HCT116 (cell line): Measurements from ENCODE around the gene UBE2F. TPM values are rescaled to one million over a fixed set of nuclear protein-coding genes. Genes with fewer than 3 reads are reported as not detected.

Experiments used
- ATAC-seq: fragments of 200-7000 bp; cut with Tn5 transposase; 2 replicates; pipeline ENCODE4 v1.9.1; 2020; ENCODE audit warnings: mild to moderate bottlenecking, moderate library complexity
- BruUV-seq: library from RNA; stranded (reverse); fragments of 400-500 nt; replicated peaks from 2 replicates; lab custom pipeline; 2021; lab: Mats Ljungman, UMichigan
- CTCF ChIA-PET: fragments of 300-600 bp; sonication (Branson Sonifier 250); formaldehyde crosslinking; loops from one replicate; lab custom pipeline; 2021; ENCODE audit warnings: antibody characterized with exemption; lab: Charles Lee
- POLR2A ChIA-PET: fragments of 300-600, 350-600 bp; sonication (Branson Sonifier 250); formaldehyde crosslinking; loops from one replicate; lab custom pipeline; 2021; ENCODE audit warnings: antibody characterized with exemption; lab: Charles Lee
- RAD21 ChIA-PET, 2 experiments: fragments of 300-600 bp; sonication (Branson Sonifier 250); formaldehyde crosslinking; loops; one replicate each; lab custom pipeline; 2023; ENCODE audit warnings: low total read pairs in 2 of 2; ENCODE audit not compliant: uncharacterized antibody in 2 of 2, unreplicated experiment in 2 of 2, low non-redundant PET in 1 of 2; lab: Charles Lee
- DNase-seq: peaks from one replicate; pipeline ENCODE4 v3.0.0-alpha.2; 2010; ENCODE audit warnings: low read depth, low spot score
- H2AFZ ChIP-seq: fragments of 200-600 bp; shearing (Covaris generic), sonication (generic); 2 replicates; pipeline ENCODE4 v1.6.1; 2017; ENCODE audit warnings: low read depth, mixed run types, mixed read lengths, antibody characterized with exemption, low read length; ENCODE audit not compliant: poor library complexity, severe bottlenecking
- H3K27ac ChIP-seq: 2 replicates; pipeline ENCODE4 v1.5.1; 2012; ENCODE audit warnings: low read depth, low read length
- H3K27me3 ChIP-seq: fragments of 200-600 bp; sonication (generic); 2 replicates; pipeline ENCODE4 v1.6.1; 2016; ENCODE audit warnings: mixed run types, low read length, mixed read lengths; ENCODE audit not compliant: insufficient read depth
- H3K36me3 ChIP-seq, 2 experiments: fragments of 200-500 bp in 1 of 2; fragments of 200-600 bp in 1 of 2; sonication (Bioruptor generic) in 1 of 2; sonication (generic) in 1 of 2; 2 replicates each; pipeline versions ENCODE4 v1.5.1 to v1.6.1; 2014 to 2016; ENCODE audit warnings: low read length in 2 of 2, inconsistent platforms in 1 of 2, mixed read lengths in 1 of 2, mixed run types in 1 of 2; ENCODE audit not compliant: insufficient read depth in 2 of 2, control insufficient read depth in 1 of 2
- H3K4me1 ChIP-seq, 2 experiments: fragments of 200-600 bp in 1 of 2; sonication (generic) in 1 of 2; 2 replicates each; pipeline versions ENCODE4 v1.5.1 to v1.6.1; 2012 to 2017; ENCODE audit warnings: low read length in 2 of 2, inconsistent platforms in 1 of 2, mild to moderate bottlenecking in 1 of 2, mixed read lengths in 1 of 2, mixed run types in 1 of 2, moderate library complexity in 1 of 2; ENCODE audit not compliant: insufficient read depth in 2 of 2, control insufficient read depth in 1 of 2
- H3K4me2 ChIP-seq: fragments of 200-600 bp; sonication (generic); 2 replicates; pipeline ENCODE4 v1.6.1; 2017; ENCODE audit warnings: mixed run types, low read length, mixed read lengths
- H3K4me3 ChIP-seq, 2 experiments: fragments of 200-600 bp in 1 of 2; sonication (generic) in 1 of 2; replicated peaks in 1 of 2; 2 replicates each; pipeline ENCODE4 v1.5.1; 2011 to 2016; ENCODE audit warnings: low read length in 2 of 2, control low read depth in 1 of 2, low read depth in 1 of 2, mild to moderate bottlenecking in 1 of 2, mixed read lengths in 1 of 2, mixed run types in 1 of 2
- H3K79me2 ChIP-seq: fragments of 200-600 bp; sonication (generic); 2 replicates; pipeline ENCODE4 v1.6.1; 2017; ENCODE audit warnings: mild to moderate bottlenecking, mixed run types, low read length, moderate library complexity, mixed read lengths; ENCODE audit not compliant: insufficient read depth
- H3K9ac ChIP-seq: fragments of 200-600 bp; sonication (generic); 2 replicates; pipeline ENCODE4 v1.6.1; 2016; ENCODE audit warnings: low read length, mixed read lengths
- H3K9me2 ChIP-seq: fragments of 200-600 bp; sonication (generic), shearing (Covaris generic); 2 replicates; pipeline ENCODE4 v1.6.1; 2017; ENCODE audit warnings: mixed run types, mild to moderate bottlenecking, moderate library complexity; ENCODE audit not compliant: insufficient read depth
- H3K9me3 ChIP-seq, 2 experiments: fragments of 200-500 bp in 1 of 2; fragments of 200-600 bp in 1 of 2; sonication (Bioruptor generic) in 1 of 2; sonication (generic) in 1 of 2; 2 replicates each; pipeline ENCODE4 v1.6.1; 2014 to 2017; ENCODE audit warnings: low read length in 2 of 2, mixed read lengths in 2 of 2, inconsistent platforms in 1 of 2, low read depth in 1 of 2, mild to moderate bottlenecking in 1 of 2, mixed run types in 1 of 2, moderate library complexity in 1 of 2; ENCODE audit not compliant: control insufficient read depth in 1 of 2, insufficient read depth in 1 of 2
- H4K20me1 ChIP-seq: fragments of 200-600 bp; sonication (generic), shearing (Covaris generic); 2 replicates; pipeline ENCODE4 v1.6.1; 2017; ENCODE audit warnings: mixed run types, mild to moderate bottlenecking, moderate library complexity; ENCODE audit not compliant: insufficient read depth
- ATF3 ChIP-seq: IDR thresholded peaks from 2 replicates; pipeline ENCODE4 v1.6.1; 2012
- CBX3 ChIP-seq: IDR thresholded peaks from 2 replicates; pipeline ENCODE4 v1.6.1; 2012; ENCODE audit warnings: low read depth
- EGR1 ChIP-seq: IDR thresholded peaks from 2 replicates; pipeline ENCODE4 v1.6.1; 2012; ENCODE audit warnings: low read depth
- ELF1 ChIP-seq: IDR thresholded peaks from 2 replicates; pipeline ENCODE4 v1.6.1; 2012; ENCODE audit warnings: low read depth, borderline replicate concordance
- EZH2 ChIP-seq: fragments of 200-600 bp; sonication (generic); IDR thresholded peaks from 2 replicates; pipeline ENCODE4 v1.6.1; 2017; ENCODE audit warnings: antibody characterized with exemption, mixed run types
- EZH2phosphoT487 ChIP-seq: fragments of 200-600 bp; IDR thresholded peaks from 2 replicates; pipeline ENCODE4 v1.6.1; 2018; ENCODE audit warnings: antibody characterized with exemption, borderline replicate concordance
- JUND ChIP-seq: IDR thresholded peaks from 2 replicates; pipeline ENCODE4 v1.6.1; 2012
- POLR2A ChIP-seq: IDR thresholded peaks from 2 replicates; pipeline ENCODE4 v1.7.0; 2011; ENCODE audit warnings: borderline replicate concordance; ENCODE audit not compliant: insufficient read depth, insufficient read length; ENCODE audit errors: extremely low read depth
- POLR2AphosphoS5 ChIP-seq: IDR thresholded peaks from 2 replicates; pipeline ENCODE4 v1.6.1; 2011; ENCODE audit warnings: mild to moderate bottlenecking, low read depth, low read length, moderate library complexity
- RAD21 ChIP-seq: IDR thresholded peaks from 2 replicates; pipeline ENCODE4 v1.6.1; 2012; ENCODE audit warnings: low read depth, mild to moderate bottlenecking
- SIN3A ChIP-seq: IDR thresholded peaks from 2 replicates; pipeline ENCODE4 v1.6.1; 2012; ENCODE audit warnings: low read depth
- SP1 ChIP-seq: IDR thresholded peaks from 2 replicates; pipeline ENCODE4 v1.6.1; 2012; ENCODE audit warnings: low read depth
- SRF ChIP-seq: IDR thresholded peaks from 2 replicates; pipeline ENCODE4 v1.6.1; 2012; ENCODE audit warnings: low read depth
- TCF7L2 ChIP-seq: IDR thresholded peaks from 2 replicates; pipeline ENCODE4 v1.7.0; 2011; ENCODE audit warnings: borderline replicate concordance, inconsistent platforms; ENCODE audit not compliant: insufficient read depth, insufficient read length; ENCODE audit errors: extremely low read depth
- YY1 ChIP-seq: IDR thresholded peaks from 2 replicates; pipeline ENCODE4 v1.6.1; 2011; ENCODE audit warnings: low read length, low read depth, moderate library complexity, mild to moderate bottlenecking; ENCODE audit not compliant: insufficient replicate concordance; ENCODE audit errors: extremely low read depth
- ZBTB33 ChIP-seq: IDR thresholded peaks from 2 replicates; pipeline ENCODE4 v1.6.1; 2011; ENCODE audit warnings: mild to moderate bottlenecking, low read length, moderate library complexity; ENCODE audit not compliant: insufficient replicate concordance; ENCODE audit errors: extremely low read depth
- ZFX ChIP-seq: fragments of 450-650 bp; IDR thresholded peaks from 2 replicates; pipeline ENCODE4 v1.6.1; 2017
- ZNF274 ChIP-seq: fragments of 200-500 bp; sonication (Bioruptor generic); IDR thresholded peaks from 2 replicates; pipeline ENCODE4 v1.6.1; 2014; ENCODE audit warnings: mild to moderate bottlenecking, low read depth, low read length, inconsistent platforms
- intact Hi-C: fragments of 100-400 bp; cut with micrococcal nuclease; formaldehyde crosslinking; loops from 2 replicates; pipeline ENCODE4 v1.10.0; 2022
- total RNA-seq: library from RNA; stranded (reverse); gene quantifications from one replicate; pipeline ENCODE4 v1.2.1, GENCODE V29; 2021; ENCODE audit not compliant: unreplicated experiment
- TF ChIP-seq, protein P1 (sequence below): IDR thresholded peaks from 2 replicates; pipeline ENCODE4 v1.6.1; 2012

UBE2F gene
- total RNA-seq, 1 experiment from 2014 or later = 32.8 TPM

DNA sequence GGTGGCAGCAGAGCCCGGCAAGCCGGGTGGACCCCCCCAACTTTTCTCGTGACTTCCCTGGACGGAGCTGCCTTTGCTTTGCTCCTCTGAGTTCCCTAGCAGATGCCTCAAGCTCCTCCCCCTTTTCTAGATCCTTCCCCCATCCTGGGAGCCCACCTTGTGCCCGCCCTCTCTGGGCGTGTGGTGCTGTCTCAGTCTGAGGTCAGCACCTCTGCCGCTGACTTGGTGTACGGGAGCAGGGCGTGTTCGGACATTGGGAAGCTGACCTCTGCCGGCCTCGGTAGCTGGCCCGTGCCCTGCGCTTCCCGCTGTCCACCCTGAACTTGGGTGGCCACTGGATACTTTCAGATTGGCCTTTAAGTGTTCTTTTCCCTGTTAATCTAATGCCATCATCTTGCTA is 113.7 kb downstream of the UBE2F start:
- Histone ChIP-seq H3K4me3 (no peak overlapping the region), H4K20me1 (no peaks in the 10 kb centered on the region), H3K4me2 (no peak overlapping the region)
- RAD21 ChIA-PET = no interaction called here
- no peak for DNase-seq
- CTCF ChIA-PET = no interaction called here
- no peak; the same call in 1 of the 2 replicates for ATAC-seq
- POLR2A ChIA-PET = no interaction called here
- TF ChIP-seq SRF (no peak), POLR2AphosphoS5 (no peak), SIN3A (no peak), EZH2 (no peak), ELF1 (no peak), JUND (no peak), ZFX (no peak), ATF3 (no peak), CBX3 (no peak), ZNF274 (no peak), SP1 (no peak), EGR1 (no peak)
- TF ChIP-seq, all 23 proteins: peak for 0
- intact Hi-C loops = no loop called here
- Histone ChIP-seq H3K9me2 (no peaks in the 10 kb centered on the region), H2AFZ (no peak overlapping the region), H3K4me1 (no peaks in the 10 kb centered on the region), H3K9ac (no peak overlapping the region), H3K27ac (no peak overlapping the region), H3K79me2 (peaks cover 20% of the 10 kb centered on the region), H3K9me3 (no peaks in the 10 kb centered on the region), H3K36me3 (peaks cover 15 to 30% of the 10 kb centered on the region in 2 experiments; a peak in 3 of 4 replicates), H3K27me3 (no peaks in the 10 kb centered on the region)
- no TSS peak for BruUV-seq

DNA sequence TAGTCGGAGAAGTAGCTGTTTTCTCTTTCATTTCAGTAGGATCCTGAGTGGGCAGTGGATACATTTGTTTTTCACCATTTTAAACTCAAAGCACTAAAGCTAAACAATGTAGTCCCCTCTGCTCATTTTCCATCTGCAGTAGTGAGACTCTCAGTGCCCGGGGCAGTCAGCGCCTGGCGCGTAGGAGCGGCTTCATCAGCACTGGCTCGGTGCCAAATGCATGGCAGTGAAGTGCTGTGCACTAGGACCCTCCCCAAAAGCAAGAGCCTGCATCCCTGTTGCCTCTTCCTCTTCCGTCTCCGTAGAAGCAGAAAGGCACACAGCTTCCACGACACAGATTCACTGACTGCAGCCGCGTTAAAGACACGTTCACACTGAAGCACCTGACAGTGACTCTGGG is 114.3 kb downstream of the UBE2F start:
- DNase-seq (no peak), ATAC-seq (no peak)
- no TSS peak for BruUV-seq
- ChIA-PET RAD21 (no interaction called here), POLR2A (no interaction called here), CTCF (no interaction called here)
- Histone ChIP-seq H3K36me3 (peaks cover 19 to 30% of the 10 kb centered on the region in 2 experiments; a peak in 3 of 4 replicates), H3K4me3 (no peak overlapping the region), H3K9me2 (no peaks in the 10 kb centered on the region), H3K79me2 (peaks cover 15% of the 10 kb centered on the region; the same call in 1 of the 2 replicates), H4K20me1 (no peaks in the 10 kb centered on the region), H3K4me2 (no peak overlapping the region), H3K27ac (no peak overlapping the region), H2AFZ (no peak overlapping the region), H3K4me1 (no peaks in the 10 kb centered on the region), H3K27me3 (no peaks in the 10 kb centered on the region), H3K9me3 (no peaks in the 10 kb centered on the region), H3K9ac (no peak overlapping the region)
- intact Hi-C loops = no loop called here
- no peak for TF ChIP-seq SRF
- no peak for TF ChIP-seq POLR2A
- TF ChIP-seq ZNF274 = no peak
- TF ChIP-seq RAD21 = no peak
- no peak for TF ChIP-seq EZH2phosphoT487
- TF ChIP-seq YY1 = no peak
- no peak for TF ChIP-seq CBX3
- TF ChIP-seq EGR1 = no peak
- TF ChIP-seq ELF1 = no peak
- TF ChIP-seq POLR2AphosphoS5 = no peak
- TF ChIP-seq, protein P1, sequence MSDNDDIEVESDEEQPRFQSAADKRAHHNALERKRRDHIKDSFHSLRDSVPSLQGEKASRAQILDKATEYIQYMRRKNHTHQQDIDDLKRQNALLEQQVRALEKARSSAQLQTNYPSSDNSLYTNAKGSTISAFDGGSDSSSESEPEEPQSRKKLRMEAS = no peak
- TF ChIP-seq SIN3A = no peak
- TF ChIP-seq TCF7L2 = no peak
- TF ChIP-seq ZBTB33 = no peak
